ENCODE results near the gene MAN2C1.
"Not testable (repeated sequence)": the region's sequence is repeated elsewhere in the genome, so short reads cannot be mapped to it uniquely, and the experiment has no call there.

The MAN2C1 gene

DNA sequence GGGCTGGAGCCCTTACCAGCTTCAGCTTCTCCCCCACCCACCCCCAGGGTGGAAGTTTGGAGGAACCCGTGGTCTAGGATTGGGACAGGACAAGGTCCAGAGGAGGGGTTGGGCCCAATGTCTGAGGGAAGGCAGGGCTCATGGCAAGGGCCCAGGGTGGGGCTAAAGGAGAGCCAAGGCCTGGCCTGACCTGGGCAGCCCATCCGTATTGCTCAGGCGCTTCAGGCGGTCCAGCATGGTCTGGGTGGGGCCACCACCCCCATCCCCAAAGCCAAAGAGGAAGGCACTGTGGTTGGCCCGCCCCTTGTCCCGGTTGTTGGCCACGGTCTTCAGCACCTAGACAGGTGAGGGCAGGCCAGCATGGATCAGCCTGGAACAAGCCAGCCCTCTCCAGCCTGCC is 7.6 kb downstream of the MAN2C1 start:
- DNase-seq, result no peak

DNA sequence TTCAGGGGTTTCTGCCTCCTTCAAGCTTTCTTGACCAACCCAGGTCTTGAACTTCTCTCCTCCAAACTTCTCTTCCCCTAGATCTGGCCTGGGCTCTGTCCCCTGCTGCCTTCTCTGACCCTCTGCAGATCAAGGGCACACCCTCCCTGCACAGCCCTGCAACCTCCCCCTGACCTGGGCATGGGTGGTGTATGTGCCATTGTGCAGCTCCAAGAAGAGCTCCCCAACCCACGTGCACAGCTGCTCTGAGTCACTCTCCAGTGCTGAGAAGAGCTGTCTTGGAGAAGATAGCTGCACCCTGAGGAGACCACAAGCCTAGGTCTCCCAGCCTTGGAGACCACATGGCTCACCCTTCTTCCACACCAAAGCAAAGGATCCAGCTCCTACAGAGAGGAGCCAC is 8.0 kb downstream of the MAN2C1 start:
- no peak for DNase-seq

DNA sequence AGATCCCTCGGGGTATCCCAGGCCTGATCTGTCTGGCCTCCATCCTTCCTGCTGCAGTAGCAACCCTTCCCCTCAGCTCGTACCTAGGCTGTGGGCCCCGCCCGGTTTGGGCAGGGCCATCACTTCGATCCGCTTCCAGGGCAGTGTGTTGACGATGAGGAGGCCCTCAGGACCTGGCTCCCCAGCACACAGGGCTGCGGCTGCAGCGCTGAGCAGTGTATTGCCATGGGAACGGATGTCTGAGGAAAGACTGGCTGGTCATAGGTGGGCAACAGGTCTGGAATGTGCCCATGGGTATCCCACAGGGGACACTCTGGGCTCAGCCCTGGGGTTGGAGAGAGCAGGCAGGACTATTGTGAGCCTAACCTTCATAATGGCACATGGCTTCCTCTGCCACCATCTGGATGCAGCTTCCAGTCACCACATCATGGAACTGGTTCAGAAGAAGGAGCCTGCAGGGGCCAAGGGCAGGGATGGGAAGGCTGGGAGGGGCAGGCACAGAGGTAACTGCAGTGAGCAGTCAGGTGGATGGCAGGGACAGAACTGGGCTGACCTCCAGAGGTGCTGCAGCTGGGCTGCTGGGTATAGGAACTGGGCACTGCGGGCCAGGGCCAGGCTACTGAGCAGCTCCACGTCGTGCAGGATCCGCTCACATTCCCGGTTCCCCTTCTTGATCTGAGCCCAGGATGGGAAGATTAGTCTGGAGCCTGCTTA is 8.7 kb downstream of the MAN2C1 start:
- no peak for DNase-seq

DNA sequence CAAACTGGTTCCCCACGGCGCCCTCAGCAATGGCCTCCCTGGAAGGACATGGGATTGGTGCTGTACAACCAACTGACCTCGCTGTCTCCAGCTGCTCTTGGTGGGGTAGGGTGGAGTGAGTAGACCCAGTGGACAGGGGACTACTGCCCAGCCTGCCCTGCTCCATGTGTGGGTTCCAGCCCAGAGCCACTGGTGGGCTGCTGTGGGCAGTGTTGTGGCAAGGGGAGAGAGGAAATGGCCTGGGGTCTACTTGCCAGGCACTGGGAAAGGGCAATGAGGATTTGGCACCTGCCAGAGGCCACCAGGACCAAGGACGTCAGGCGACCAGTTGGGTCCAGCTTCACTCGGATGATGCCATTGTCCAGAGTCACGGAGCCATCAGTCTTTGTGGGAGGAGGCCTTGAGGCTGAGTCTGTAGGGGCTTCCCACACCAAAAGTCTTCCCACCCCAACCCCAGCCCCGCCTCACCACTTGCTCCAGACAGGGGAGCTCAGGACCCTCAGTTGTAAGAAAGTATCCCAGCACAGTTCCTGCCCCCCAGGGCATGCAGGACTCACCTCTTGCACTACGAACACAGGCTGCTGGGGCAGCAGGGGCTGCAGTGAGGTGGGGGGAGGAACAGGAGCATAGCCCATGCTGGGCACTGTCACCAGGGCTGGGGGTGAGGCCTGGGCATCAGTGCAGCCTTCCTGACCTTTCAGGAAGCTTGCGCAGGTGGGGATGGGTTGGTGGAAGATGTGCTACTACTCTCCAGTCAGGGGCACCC is 9.5 kb downstream of the MAN2C1 start:
- no peak for DNase-seq

DNA sequence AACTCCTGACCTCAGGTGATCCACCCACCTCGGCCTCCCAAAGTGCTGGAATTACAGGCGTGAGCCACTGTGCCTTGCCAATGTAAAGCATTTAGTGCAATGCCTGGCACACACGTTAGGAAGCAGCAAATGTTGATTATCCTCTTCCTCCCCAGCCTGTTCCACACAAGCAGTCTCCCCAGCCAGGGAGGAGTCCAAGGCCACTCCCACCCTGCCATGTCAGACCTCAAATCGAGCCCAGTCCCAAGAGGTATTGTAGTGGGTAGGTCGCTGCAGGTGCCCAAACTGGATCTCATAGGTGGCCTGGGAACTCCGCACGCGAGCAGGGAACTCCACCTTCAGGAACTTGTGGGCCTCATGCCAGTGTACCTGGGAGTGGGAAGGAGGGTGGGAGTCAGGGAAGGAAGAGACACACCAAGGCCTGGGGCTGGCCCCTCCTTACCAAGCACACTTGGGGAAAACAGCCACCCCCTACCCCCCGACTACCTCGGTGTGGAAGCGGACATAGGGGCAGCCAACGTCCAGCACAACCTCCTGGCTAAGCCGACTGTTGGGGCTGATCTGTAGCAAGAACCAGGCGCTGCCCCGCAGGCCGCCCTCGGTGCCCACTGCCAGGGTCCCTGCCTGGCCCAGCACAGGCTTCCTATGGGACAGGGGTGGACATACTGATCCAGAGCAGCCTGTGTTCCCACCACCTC is 10.3 kb downstream of the MAN2C1 start:
- DNase-seq, result no peak

DNA sequence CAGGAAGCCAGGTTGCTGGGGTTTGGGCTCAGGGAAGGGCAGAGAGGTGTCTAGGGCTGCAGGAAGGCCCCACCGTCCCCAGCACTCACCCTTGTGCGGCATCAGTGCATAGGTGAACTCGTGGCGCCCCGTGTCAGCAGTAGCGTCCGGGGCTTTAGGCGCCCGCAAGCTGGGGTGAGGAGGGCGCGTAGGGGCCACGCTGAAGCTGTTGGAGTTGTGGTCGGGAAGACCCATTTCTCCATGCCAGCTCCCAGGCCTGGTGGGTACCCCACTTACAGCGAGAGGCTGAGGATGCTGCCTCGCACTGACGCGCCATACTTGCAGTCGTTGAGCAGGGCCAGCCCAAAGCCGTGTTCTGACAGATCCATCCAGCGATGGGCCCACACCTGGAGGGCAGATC is 11.9 kb downstream of the MAN2C1 start:
- DNase-seq, result no peak

DNA sequence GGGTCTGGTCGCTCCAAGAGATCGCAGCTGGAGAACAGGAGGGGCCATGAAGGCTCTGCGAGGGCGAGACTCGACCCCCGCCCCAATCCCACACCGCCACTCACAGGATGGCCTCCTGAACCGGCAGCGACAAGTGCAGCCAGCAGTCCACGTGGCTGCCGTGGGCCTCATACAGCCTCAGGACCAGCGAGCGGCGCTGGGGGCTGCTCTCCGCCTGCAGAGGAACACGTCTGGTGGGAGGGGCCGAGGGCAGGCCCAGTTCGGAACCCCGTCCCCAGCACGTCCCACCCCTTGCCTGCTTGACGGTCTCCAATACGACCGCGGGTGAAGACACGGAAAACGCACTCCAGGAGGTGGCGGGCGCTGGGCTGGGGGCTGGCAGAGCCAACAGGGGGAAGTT is 12.4 kb downstream of the MAN2C1 start:
- DNase-seq, result no peak

DNA sequence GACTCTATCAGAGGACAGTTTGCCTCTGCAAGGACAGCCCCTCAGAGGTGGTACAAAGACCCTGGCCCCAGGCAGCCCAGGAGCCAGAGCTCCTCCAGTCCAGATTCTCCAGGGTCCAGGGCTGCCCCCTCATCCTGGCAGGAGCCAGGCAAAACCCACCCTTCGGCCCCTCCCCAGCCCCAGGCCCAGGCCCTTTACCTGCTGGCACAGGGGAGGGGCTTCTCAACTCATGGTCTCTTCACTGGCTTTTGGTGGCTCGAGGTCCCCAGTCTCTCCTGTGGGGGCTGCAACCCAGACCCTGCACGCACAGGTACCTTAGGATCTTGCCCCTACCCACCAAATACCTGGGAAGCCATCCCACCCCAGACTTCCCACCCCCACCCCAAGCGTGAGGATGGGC is 13.0 kb downstream of the MAN2C1 start:
- no peak for DNase-seq

DNA sequence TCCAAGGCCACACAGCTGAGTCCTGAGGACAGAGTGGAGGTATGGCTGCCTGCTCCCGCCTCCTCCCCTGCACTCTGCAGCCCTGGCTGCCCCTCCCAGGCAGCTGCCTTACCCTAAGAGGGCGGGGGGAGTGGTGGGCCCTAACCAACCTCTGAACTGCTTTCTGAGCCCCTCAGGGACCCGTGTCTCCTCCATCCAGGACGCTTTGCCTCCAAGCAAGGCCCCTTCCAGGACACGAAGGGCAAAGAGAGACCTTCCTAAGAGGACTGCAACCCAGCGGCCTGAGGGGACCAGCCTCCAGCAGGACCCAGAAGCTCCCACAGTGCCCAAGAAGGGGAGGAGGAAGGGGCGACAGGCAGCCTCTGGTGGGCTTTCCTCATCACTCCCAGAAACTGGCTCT is 14.0 kb downstream of the MAN2C1 start:
- DNase-seq, result no peak

DNA sequence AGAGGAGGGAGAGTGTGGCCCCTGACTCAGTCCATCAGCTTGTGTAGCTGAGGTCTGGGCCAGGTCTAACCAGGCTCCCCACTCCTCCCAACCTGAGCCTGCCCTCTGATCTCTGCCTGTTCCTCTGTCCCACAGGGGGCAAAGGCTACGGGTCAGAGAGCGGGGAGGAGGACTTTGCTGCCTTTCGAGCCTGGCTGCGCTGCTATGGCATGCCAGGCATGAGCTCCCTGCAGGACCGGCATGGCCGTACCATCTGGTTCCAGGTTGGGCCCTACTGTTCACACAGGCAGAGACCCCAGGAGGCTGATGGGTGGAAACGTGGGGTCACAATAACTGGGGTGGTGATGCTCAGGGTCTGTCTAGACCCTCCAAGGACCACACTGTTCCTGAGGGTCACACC is 14.8 kb downstream of the MAN2C1 start:
- no peak for DNase-seq

DNA sequence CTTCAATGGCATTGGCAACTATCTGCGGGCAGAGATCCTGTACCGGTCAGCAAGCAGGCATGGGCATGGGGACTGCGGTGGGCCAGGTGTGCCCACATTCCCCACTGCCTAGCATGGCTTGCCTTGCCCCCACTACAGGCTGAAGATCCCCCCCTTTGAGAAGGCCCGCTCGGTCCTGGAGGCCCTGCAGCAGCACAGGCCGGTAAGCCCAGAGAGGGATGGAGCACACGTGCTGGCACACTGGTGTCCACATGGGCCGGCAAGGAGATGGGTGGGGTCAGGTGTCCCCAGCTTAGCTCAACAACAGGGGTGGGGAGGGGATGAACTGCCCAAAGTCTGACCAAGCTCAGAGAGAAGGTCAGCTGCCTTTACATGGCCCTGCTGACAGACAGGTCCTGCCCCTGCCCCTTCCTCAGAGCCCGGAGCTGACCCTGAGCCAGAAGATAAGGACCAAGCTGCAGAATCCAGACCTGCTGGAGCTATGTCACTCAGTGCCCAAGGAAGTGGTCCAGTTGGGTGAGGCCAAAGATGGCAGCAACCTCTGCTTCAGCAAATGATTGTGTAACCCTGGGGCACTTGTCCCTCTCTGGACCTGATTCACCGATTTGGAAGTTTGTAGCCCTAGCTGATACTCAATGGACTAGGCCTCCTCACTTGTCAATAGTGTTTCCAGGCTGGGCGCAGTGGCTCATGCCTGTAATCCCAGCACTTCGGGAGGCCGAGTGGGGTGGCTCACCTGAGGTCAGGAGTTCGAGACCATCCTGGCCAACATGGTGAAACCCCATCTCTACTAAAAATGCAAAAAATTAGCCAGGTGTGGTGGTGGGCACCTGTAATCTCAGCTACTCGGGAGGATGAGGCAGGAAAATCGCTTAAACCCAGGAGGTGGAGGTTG is 16.0 kb downstream of the MAN2C1 start:
- no peak for DNase-seq

DNA sequence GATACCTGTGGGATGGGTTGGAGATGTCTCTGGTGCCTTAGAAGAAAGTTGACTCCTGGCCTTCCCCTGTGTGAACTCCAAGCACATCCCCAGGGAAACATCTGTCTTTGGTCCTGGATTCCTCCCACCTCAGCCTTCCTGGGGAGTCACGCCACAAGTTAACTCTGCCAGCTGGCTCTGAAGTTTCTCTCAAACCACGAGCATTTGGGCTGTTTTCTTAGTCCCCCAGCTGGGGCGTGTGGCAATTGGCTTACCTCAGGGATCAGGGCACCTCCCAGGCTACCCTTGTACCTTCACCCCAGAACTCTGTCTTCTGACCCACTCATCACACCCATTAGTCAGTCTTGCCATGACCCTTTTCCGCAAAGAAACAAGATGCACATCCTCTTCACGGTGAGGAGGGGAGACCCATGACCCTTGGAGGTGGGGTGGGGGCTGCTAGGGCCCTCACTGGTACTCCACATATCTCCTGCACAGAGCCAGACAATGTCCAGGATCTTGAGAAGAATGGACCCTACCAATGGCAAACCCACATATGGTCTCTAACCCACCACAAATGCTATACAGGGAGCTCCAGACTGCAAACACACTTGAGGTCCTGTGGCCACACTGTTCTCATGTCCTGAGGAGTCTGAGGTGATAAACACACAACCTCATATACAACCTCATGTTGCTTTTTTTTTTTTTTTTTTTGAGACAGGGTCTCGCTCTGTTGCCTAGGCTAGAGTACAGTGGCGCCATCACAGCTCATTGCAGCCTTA is 17.6 kb downstream of the MAN2C1 start:
- DNase-seq, result no peak

DNA sequence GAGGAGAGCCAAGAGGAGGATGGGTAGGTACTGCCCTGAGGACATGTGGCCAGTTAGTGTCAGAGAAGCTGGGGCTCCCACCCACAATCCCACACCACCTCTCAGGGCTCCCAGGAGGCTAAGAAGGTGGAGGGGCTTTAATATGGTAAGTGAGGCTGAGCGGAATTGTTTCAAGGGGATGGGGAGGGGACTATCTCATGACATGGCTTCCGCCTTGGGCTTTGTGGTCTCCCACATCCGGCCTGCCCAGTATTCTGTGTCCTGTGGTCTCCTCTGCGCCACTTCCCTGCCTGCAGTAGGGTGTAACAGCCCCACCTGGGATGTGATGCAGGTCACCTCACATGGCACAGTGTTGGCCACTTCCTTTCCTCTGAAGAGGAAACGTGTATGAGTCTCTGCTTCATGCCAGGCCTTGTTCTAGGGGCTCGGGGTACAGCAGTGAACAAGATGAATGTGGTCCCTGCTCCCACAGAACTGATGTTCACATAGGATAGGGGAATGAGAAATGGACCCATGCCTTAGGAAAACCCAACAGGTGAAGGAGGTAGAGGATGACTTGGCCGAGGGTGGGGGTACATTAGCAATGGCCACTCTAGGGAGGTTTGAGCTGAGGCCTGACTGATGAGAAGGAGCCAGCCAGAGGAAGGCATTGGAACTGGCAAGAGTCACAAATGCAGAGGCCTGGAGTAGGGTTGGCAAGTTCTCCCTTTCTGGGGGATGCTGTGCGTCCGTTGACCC is 18.4 kb downstream of the MAN2C1 start:
- DNase-seq, result no peak

DNA sequence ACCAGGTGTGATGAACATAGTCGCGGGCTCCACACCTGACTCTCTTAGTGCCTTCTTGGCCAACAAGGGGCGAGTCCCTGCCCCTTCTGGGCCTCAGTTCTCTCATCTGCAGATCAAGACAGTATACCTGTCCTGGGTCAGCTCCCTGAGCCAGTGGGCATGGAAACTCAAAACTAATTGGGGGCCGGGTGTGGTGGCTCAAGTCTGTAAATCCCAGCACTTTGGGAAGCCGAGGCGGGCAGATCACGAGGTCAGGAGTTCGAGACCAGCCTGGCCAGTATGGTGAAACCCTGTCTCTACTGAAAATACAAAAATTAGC is 19.1 kb downstream of the MAN2C1 start:
- not testable (repeated sequence) for DNase-seq

DNA sequence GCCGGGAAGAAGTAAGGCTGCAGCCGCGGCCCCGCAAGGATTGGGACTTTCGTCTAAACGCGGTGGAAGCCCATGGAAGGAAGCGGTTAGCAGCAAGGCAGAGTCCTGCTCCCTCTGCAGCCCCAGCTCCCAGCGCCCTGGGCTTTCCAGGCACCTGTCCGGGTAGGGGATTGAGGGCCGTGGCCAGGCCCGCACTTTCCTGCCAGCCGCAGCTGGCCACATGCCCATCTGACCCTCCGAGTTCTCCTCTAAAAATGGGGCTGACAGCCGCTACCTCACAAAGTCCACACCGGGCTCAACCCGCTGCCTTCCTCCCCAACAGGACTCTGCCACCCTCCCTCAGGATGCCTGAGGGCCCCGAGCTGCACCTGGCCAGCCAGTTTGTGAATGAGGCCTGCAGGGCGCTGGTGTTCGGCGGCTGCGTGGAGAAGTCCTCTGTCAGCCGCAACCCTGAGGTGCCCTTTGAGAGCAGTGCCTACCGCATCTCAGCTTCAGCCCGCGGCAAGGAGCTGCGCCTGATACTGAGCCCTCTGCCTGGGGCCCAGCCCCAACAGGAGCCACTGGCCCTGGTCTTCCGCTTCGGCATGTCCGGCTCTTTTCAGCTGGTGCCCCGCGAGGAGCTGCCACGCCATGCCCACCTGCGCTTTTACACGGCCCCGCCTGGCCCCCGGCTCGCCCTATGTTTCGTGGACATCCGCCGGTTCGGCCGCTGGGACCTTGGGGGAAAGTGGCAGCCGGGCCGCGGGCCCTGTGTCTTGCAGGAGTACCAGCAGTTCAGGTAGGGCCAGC is 19.7 kb downstream of the MAN2C1 start:
- DNase-seq, result no peak

DNA sequence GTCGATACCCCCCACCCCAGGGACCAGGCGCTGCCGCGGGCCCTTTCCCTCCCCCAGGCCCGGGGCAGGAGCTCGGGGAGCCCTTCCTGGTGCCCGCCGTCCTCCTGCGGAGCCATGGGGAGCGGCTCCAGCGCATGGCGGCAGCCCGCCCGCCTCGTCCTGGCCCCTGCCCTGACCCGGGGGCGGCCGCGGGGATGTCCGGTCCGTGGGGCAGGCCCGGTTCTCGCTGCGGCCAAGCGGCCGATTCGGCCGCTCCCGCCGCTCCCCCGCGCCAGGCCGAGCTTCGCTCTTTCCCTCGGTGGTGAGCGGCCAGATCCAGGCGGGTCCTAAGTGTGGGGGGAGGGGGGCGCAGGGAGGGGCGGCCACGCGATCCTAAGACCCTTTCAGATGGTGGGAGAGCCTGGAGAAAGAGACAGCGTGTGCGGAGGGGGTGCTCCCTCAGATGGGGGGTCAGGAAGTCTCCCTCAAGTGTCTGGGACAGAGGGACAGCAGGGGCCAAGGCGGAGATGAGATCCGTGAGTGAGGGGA is 20.3 kb downstream of the MAN2C1 start:
- DNase-seq, result peak; percentile 48

DNA sequence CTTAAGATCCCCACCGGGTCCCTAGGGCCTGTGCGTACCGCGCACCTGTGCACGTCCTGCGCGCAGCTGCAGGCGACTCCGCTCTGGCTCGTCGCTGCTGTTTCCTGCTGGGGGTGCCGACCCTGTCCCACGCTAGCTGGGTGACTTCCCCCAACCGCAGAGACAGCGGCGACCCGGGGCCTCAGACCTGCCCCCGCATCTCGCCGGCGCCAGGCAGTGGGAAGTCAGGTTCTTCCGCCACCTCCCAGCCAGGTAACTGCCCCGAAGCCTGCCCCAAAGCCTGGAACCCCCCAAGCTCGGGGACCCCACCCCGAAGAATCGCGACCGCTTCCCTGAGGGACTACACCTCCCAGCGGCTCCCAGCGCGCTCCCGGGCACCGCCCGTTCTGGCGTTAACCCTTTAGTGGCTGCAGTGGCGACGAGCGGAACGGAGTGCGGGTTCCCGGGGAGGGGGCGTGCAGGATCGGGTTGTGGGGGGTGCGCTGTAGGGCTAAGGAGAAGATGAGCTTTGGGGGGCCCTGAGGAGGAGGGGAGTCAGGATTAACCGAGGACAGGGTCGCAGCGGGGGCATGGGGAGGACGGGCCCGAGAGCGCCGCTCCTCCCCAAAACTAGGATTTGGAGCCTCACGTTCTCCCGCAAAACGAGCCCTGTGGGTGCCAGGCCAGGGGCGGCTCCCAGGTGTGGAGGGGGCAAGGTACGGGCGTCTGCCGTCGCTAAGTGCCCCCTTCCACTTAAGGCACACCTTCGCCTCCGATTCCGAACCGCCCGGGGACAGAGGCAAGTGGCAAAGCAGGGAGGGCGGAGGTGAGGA is 21.0 kb downstream of the MAN2C1 start:
- peak; percentile 50 for DNase-seq

DNA sequence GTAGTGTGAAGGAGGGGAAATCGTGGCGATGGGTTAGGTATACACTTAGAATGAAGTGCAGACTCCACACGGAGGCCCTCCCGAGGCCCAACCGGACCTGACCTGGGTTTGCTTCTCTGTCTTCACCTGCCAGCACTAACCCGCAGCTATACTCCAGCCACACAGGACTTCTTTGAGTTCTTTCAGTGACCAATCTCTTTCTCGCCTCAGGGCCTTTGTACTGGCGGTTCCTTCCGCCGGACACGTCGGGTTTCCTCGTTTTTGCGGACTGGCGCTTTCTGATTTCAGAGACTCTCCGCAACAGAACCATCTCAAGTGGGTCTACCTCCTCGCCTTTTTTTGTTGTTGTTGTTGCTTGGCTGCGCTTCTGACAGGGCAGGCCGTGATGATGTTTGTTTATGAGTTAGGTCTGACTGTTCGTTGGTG is 21.6 kb downstream of the MAN2C1 start, which contains the start of gene NEIL1:
Gene NEIL1, plus strand, starts transcription at position 244 of the 426 bp plus-strand sequence. CDS start 1,867 bp downstream, outside the sequence.
- no peak for DNase-seq

DNA sequence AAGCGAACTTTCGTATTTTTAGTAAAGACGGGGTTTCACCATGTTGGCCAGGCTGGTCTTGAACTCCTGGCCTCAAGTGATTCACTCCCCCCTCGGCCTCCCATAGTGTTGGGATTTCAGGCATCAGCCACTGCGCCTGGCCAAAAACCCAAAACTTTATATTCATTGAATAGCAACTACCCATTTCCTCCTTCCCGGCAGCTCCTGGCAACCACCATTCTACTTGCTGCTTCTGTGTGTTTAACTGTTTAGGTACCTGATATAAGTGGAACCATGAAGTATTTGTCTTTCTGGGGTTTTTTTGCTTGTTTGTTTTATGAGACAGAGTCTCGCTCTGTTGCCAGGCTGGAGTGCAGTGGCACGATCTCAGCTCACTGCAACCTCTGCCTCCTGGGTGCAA is 24.5 kb downstream of the MAN2C1 start:
- not testable (repeated sequence) for DNase-seq

Data from right hindlimb (tissue), 1 donor.